HG03159 (cell line): Measurements from ENCODE around the gene PRKAR1A.
"Not testable (repeated sequence)": the region's sequence is repeated elsewhere in the genome, so short reads cannot be mapped to it uniquely, and the experiment has no call there.

Experiments
- ATAC-seq: cut with Tn5 transposase; IDR thresholded peaks from one replicate; pipeline ENCODE4 v1.9.1; 2021; ENCODE audit warnings: mild to moderate bottlenecking, moderate library complexity; ENCODE audit not compliant: unreplicated experiment

The PRKAR1A gene

DNA sequence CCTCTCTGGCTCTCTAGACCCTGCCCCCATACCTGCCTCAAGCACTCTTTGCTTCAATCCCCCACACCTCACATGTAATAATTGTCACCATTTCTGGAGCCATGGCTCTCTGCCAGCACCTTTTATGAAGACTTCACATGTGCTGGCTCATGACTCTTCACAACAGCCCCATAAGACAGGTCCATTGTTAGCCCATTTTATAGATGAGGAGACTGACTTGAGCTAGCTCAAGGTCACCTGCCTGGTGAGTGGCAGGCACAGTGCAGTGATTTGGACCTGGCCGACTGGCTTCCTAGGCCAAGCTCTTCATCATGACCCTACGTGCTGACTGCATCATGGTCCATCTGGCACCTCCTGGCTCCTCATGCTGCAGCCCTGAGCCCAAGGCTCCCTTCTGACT lies 63.9 kb downstream of the PRKAR1A start:
- no peak for ATAC-seq

DNA sequence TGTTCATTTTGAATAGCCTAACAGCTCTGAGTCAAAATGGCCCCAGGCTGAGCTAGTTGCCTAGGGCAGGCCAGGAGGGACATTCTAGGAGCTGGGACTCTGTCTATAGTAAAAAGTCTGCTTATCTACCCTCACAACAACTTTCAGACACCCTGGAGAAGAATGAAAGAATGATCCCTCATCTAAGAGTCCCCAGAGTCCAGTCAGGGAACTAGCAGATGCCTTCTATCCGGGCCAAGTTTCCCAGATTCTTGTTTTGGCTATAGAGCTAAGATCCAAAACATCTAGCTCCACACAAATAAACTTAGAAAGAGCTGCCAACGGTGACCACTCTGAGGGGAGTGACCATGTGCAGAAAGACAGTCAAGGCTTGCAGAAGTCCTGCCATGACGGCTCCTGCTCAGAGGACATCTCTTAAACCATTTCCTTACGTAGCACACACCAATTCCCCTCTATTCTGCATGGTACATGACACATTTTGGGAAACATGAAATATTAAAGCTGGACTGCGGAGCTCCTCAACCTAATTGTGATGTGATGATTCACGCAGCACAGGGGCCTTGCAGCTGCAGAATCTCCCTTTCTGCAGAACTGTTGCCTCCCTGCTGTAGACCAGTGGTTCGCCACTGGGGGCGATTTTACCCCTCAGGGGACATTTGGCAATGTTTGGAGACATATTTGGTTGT lies 64.7 kb downstream of the PRKAR1A start:
- ATAC-seq: no peak

DNA sequence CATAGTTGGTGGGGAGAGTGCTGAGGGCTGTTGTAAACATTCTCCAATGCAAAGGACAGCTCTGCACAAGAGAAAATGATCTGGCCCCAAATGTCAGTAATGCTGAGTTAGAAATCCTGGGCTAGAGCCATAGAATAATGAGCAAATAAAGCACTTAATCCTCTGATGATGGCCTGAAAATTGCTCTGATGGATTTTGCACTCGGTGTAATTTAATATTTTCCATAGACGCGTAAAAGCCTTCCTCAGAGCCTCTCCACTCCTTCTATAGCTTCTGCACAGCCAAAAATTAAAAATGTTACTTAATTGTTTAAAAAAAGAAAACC lies 65.2 kb downstream of the PRKAR1A start:
- no peak for ATAC-seq

DNA sequence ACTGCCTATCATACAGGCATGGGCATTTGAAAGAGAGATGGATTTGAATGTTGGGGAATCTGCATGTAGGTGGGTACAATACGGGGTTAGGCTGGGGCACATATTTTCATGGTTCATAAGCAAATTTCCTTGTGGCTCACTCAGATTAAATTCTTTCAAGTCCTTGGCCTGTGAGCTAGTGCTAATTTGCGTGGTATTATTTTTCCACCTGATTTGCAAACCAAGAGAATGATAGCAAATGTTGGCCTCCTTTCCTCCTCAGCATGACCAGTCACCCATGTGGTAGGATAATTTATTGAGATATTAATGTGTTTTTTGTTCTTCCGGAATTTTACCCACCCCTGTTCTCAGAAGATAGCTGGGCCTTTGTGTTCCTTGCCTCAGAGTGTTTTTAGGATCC lies 66.0 kb downstream of the PRKAR1A start:
- ATAC-seq: no peak

DNA sequence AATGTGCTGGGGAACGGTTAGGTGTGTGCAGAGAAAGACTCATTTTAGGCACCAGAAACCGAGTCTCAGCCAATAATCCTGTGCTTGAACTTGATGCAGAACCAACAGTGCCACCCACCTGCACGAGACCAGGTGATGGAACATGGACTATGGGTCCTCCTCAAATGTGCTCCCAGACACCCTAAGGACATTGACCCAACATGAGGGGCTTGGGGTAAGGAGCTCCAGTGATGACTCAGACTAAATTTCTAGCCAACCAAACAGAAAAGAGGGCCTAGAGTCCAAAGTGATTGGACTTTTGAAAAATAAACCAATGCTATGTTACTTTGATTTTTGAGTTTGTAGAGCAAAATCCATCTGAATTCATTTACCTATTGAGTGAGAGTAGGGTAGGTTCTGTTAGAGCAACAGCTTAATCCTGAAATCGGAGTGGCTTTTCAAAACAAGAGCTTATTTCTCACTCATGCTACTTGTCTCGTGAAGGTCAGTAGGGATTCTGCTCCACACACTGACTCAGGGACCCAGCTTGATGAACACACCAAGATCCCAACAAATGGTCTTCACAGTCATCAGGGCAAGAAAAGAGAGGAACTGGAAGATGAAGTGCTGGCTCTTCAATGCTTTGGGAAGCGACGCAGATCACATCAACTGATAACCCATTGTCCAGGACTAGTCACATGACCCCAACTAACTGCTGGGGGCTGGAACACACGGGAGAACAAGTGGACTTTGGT lies 67.1 kb downstream of the PRKAR1A start:
- no peak for ATAC-seq

DNA sequence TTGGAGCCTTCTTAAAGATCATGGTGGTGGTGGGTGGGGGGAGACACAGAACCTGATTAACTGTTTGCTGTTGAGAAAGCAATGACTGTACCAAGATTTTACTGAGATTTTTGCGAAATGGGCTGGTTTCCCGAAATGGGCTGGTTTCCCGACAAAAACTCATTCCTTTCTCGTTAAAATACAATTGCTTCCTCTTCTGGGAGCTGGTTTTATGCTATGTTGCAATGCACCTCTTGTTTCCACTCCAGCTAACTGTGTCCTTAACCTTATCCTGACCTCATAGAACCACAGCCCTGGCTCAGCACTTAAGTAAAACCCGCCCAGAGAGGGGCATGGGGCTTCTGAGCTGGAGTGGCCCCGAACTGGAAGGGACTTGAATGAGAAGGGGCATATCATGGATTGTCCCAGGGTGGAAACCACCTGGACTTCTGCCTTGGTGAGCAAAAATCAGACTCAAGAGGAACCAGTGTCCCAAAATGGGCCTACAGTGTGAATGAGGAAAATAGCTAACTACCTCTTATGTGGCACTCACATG lies 68.1 kb downstream of the PRKAR1A start:
- ATAC-seq: no peak

DNA sequence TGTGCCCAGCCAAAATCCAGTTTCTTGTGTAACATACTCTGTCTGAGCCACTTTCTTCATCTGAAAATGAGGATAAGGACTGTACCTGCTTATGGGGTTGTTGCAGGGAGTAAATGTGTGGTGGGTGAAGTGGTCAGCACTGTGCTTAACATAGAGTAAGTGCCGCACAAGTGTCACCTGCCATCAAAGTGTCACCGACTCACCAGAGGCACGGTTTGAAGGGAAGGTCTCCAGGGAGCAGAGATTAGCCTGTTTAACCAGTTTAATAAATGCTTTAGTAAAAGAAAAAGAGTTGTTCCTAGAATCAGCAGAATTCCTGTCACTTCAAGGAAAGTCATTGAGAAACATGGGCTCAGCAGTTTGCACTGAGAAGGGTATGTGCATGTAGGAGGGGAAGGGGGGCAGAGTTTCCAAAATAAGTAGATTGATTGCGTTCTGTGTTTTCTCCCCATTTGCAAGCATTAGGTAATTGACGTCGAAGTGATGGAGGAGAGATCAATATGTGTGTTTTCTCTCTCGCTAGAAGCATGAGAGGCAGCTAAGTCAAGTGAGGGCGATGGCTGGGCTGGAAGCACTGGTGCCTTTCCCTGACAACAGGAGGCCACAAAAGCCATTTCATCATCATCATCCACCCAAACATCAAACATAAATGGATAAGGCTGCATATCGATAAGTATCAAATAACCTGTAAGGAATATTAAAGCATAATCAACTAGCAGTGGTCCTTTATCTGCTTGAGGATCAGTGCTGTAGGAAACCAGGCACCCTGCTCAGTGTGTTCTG lies 69.8 kb downstream of the PRKAR1A start:
- ATAC-seq: no peak

DNA sequence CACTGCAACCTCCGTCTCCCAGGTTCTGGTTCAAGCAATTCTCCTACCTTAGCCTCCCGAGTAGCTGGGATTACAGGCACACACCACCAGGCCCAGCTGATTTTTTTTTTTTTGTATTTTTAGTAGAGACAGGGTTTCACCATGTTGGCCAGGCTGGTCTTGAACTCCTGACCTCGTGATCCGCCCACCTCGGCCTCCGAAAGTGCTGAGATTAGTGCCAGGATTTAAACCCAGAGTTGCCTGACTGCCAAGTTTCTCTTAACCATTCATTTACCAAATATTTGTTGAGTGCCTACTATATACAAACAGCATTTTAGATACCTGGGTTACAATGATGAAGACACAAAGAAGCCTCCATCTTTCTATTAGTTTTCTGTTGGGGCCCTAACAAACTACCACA lies 70.6 kb downstream of the PRKAR1A start:
- ATAC-seq: not testable (repeated sequence)

DNA sequence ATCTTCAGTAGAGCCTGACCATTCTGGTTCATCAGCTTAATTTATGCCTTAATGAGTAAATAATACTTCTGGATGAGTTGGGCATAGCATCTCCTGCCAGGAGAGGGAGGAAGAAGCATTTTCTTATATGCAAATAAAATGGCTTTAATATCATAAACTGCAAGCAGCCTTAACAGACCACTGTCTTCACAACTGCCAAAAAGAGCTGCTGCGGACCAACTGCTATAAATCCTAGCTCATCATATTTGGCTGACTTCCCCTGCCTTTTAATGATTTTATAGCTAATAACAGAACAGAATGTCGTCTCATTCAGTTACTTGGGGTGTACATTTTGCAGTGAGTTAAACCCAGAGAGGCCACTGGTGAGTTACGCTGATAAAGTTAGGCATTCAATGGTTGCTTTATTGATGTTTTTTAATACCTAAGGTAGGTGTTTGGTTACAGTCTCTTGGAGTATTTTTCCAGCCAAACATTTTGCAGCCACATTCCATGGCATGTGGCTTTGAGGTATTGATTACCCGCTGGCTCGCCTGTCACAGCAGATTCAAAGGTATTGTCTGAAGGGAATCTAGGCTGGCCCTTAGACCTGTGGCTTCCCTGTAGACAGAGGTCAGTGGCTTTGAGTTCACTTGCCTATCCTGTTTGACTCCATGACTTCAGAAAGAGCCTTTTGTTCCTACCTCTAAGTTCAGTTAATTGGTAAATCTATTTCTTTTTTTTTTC lies 72.5 kb downstream of the PRKAR1A start:
- ATAC-seq: no peak

DNA sequence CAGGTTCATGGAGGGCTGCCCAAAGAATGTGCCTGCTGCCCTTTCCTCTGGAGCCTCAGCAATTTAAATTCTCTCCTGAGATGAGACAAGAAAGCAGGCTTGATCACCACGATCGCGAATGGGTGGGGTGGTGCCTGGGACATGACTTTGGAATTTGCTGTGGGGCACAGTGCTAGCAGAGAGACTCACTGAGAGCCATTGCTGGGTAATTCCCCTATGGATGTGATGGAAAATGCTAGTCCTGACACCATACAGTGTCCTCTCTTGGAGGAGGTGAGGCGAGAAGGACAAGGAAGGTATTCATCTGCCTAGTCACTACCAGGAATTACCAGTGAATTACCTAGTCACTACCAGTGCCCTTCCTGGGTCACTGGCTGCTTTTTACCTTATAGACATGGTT lies 73.4 kb downstream of the PRKAR1A start:
- no peak for ATAC-seq

DNA sequence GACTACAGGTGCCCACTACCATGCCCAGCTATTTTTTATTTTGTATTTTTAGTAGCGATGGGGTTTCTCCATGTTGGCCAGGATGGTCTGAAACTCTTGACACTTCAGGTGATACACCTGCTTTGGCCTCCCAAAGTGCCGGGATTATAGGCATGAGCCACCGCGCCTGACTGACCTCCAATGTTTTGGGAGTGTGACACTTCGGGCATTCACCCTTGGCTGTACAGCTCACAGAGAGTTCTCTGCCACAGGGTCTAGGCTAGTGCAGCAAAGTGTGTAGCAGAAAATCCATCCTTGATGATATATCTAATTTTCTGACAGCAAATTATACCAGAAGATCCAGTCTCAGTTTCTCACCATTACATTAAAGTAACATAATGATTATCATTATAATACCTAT lies 74.8 kb downstream of the PRKAR1A start:
- no peak for ATAC-seq

DNA sequence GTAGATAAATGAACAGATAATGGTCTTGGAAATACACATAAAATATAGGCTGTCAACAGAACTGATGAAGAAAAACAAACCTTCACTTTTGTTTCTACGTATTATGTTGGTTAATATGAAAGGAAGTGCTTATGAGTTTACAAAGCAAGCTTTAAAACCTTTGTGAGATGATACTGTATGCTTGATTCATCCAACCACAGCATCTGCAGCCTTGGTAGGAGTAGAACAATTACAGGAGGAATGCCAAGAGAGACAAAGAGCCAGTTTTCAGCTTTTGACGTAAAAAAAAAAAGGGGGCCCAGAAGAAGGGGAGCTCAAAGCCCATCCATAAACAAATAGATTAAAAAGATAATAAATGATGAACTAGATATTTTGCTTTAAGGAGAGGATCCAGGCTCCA lies 75.6 kb downstream of the PRKAR1A start:
- no peak for ATAC-seq

DNA sequence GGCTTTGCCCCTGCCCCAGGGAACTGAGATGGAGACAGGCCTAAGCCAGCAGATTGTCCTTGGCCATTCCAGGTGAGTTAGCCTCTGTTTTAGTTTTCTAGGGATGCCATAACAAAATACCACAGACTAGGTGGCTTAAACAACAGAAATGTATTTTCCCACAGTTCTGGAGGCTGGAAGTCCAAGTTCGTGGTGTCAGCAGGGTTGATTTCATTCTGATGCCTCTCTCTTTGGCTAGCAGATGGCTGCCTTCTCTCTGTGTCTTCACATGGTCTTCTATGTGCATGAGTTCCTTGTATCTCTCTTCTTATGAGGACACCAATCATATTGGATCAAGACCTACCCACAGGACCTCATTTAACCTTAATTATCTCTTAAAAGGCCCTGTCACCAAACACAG lies 76.1 kb downstream of the PRKAR1A start:
- ATAC-seq: no peak

DNA sequence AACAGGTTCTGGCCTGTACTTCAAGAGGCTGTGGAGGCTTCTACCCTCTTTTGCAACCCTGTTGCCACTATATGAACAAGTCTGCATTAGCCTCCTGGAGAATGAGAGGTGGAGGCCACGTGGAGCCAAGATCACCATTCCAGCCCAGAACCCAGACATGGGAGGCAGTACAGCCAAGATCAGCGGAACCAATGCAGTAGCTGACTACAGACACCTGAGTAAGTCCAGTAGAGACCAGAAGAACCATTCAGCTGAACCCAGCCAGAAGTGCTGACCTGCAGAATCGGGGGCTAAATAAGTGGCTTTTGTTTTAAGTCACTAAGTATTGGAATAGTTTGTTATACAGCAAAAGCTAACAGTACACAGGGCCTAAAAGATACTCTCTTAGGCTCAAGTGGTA lies 76.9 kb downstream of the PRKAR1A start:
- ATAC-seq: no peak

DNA sequence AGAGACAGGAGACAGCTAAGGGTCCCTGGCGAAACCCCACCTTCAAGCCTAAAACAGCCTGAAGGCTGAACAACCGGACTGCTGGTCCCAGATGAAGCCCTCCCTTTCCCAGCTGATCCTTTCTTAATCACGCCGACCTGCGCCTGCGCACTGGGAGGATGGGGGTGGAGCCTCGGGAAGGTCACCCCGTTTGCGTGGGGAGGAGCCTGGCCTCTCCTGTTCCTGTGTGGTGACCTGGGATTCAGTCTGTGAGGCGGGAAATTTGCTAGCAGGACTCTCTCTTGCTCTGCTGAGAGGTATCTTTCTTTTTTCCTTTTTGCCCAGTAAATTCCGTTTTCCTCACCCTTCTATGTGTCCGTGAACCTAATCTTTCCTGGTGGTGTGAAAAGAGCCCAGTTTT lies 79.4 kb downstream of the PRKAR1A start:
- no peak for ATAC-seq

DNA sequence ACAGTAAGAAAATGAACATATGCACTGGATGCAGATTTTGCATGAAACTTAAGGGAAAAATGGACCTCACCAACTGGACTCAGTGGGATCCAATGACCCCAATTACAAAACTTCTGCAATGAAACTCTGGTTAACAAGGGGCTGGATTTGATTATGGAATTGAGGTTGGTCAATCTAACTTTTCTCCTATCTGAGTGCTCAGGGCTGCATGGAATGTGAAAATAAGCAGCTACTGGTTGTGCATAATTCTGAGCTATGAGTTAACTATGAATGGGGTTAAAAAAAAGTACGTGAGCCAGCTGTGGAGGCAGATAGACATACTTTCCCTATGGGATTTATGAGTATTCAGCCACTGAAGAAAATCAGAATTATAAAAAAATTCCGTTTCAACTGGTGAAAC lies 79.8 kb downstream of the PRKAR1A start:
- ATAC-seq: no peak

DNA sequence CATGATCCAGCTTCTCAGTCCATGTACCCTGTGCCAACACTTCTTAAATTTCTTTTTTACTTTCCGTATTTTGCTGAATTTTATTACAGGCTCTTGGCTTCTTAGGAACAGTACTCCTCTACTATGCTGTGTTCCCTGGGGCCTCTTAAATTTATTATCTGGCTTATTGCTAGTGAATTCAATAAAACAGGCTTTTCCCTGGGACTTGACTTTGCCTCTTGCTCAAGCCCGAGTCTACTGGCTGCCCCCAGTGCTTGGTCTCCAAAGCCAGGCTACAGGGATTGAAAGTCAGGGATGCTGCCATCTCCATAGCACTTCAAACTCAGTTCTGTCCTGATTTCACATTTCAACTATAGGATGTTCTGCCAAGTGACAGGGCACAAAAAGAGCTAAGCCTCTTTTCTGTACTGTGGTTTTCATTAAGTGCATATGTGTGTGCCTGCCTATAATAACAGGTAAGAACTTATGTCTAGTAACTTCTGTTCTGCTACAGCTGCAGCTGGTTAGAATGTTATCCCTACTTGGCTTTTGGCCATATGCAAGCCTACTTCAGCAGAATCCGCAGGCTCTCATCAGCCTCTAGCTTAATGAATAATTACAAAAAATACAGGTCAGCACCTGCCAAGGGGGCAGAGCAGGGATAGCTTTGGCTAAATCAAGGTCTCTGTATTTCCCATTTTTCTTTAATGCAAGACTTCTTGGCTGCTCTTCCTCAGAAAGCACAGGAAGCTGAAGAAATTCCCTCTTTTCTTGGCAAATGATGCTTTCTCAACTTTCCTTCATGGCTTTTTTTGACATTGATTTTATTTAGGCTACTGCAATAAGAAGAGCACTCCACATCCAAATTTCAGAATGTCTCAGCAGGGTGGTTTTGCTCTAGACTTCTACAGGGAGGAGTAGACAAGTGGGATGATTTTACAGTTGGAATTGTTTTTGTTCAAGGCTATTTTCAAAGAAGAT lies 80.7 kb downstream of the PRKAR1A start:
- no peak for ATAC-seq

DNA sequence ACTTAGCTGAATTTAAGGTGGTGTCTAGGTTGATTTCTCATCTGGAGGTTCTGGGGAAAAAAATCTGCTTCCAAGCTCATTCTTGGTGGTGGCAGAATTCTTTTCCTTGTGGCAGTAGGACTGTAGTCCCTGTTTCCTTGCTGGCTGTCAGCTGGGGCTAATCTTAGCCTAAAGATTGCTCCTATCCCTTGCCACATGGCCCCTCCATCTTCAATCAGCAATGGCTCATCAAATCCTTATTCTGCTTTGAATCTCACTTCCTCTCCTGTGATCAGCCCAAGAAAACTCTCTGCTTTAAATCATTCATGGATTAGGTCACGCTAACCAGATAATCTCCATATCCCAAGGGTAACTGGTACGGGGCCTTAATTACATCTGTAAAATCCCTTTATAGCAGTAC lies 82.3 kb downstream of the PRKAR1A start:
- no peak for ATAC-seq

DNA sequence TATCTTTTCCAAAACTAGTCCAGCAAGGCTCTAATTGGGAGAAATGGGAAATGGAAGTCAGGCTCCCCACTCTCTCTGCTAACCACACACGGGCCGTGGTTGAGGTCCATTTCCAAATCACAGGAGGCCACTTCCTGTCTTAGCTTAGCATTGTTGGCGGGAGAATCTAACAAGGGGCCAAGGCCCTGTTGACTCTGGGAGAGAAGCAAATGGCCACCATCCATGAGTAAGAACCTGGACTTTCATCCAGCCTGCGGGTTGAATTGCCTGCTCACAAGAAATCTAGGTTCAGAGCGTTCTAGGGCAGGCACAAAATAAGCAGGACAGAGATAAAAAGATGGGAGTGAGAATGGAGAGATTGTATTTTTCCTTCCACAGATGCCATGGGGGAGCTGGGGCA lies 83.3 kb downstream of the PRKAR1A start:
- ATAC-seq: no peak

DNA sequence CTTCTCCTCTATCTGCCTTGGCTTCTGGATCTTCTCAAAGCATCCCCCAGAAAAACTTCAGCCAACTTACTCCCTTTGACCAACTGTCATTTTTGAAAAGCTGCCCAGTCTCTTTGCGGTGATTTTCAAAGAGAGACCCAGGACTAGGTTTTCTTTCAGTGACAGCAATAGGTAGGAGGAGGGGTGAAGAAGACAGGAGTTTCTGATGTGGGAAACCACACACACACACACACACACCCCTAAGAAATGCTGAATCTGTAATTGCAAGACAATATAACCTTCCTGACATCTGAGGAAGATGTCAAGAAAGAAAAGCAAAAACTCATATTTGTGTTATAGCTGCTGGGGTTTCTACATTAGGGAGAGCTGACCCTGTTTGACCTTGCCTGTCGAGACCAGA lies 83.8 kb downstream of the PRKAR1A start:
- no peak for ATAC-seq
